AG04449 (cell line): ENCODE results near the gene NUP88.

Experiments used
- CTCF ChIA-PET: fragments of 350-600 bp; formaldehyde crosslinking; extraction: SDS; loops from one replicate; lab custom pipeline; 2021; ENCODE audit warnings: antibody characterized with exemption; lab: Yijun Ruan, JAX
- POLR2A ChIA-PET: fragments of 400-600, 350-600 bp; formaldehyde crosslinking; extraction: SDS; loops from one replicate; lab custom pipeline; 2020; ENCODE audit warnings: antibody characterized with exemption, inconsistent platforms; lab: Yijun Ruan, JAX
- DNase-seq: peaks from one replicate; pipeline ENCODE4 v3.0.0-alpha.2; 2010; ENCODE audit warnings: low read depth, low spot score
- H3K4me3 ChIP-seq: 2 replicates; pipeline ENCODE4 v1.5.1; 2011; ENCODE audit warnings: low read depth, mild to moderate bottlenecking, control low read depth, low read length
- CTCF ChIP-seq: IDR thresholded peaks from one replicate; pipeline ENCODE4 v1.5.1; 2011; ENCODE audit warnings: mild to moderate bottlenecking, moderate library complexity, low read length, control low read depth, inconsistent platforms; ENCODE audit not compliant: insufficient read depth; ENCODE audit errors: missing control alignments

NUP88 gene

GRCh38 chr17:5419356-5419958 is at the start of gene NUP88:
Gene NUP88, minus strand, starts transcription at chr17:5419662. Its CDS starts 12 bp downstream, at chr17:5419650.
- no peak for TF ChIP-seq CTCF
- ChIA-PET POLR2A (interaction anchor here (0.8 to 1.1 kb wide), 4 partner anchors 9 to 32 kb away, joined by 3 to 7 read pairs (median 4); partner anchors contain the start of gene C1QBP), CTCF (interaction anchor here (1.0 to 1.3 kb wide), 3 partner anchors 19 to 170 kb away, joined by 3 to 10 read pairs (median 4); partner anchors contain the start of gene C1QBP)
- H3K4me3 ChIP-seq: peak within 1 kb of the TSS; percentile 97
- peak; percentile 78 for DNase-seq

- no peak for DNase-seq
- no peak for TF ChIP-seq CTCF
- CTCF ChIA-PET: interaction anchor here (13.4 kb wide), 1 partner anchor 29 kb away, joined by 126 read pairs; the partner anchor contains the start of gene C1QBP
- H3K4me3 ChIP-seq: peak overlapping the region; percentile 90
- POLR2A ChIA-PET: interaction anchor here (0.7 to 1.2 kb wide), 3 partner anchors 18 to 87 kb away, joined by 3 to 5 read pairs (median 3); partner anchors contain the start of genes C1QBP, DERL2 and MIS12
Measured at GRCh38 chr17:5468075-5468473, 48.6 kb upstream of the NUP88 start.

- POLR2A ChIA-PET: no interaction called here
Measured at GRCh38 chr17:5467416-5467815, 48.0 kb upstream of the NUP88 start.

GRCh38 chr17:5466295-5466694 is 46.8 kb upstream of the NUP88 start:
- H3K4me3 ChIP-seq: no peak overlapping the region
- ChIA-PET POLR2A (no interaction called here), CTCF (interaction anchor here (13.4 kb wide), 1 partner anchor 27 kb away, joined by 126 read pairs; the partner anchor contains the start of gene C1QBP)

More at GRCh38 chr17:5467416-5467815, 48.0 kb upstream of the NUP88 start:
- peak overlapping the region; percentile 90 for H3K4me3 ChIP-seq
- no peak for TF ChIP-seq CTCF
- CTCF ChIA-PET: interaction anchor here (13.4 kb wide), 1 partner anchor 28 kb away, joined by 126 read pairs; the partner anchor contains the start of gene C1QBP
- DNase-seq: no peak

GRCh38 chr17:5464717-5465507 is 45.5 kb upstream of the NUP88 start:
- POLR2A ChIA-PET: interaction anchor here (0.6 kb wide), 1 partner anchor 77 kb away, joined by 3 read pairs; no protein-coding TSS in a partner anchor
- DNase-seq: no peak
- H3K4me3 ChIP-seq: no peak overlapping the region
- CTCF ChIA-PET: interaction anchor here (13.4 kb wide), 1 partner anchor 26 kb away, joined by 126 read pairs; the partner anchor contains the start of gene C1QBP
- no peak for TF ChIP-seq CTCF

More at GRCh38 chr17:5466295-5466694, 46.8 kb upstream of the NUP88 start:
- DNase-seq: no peak
- no peak for TF ChIP-seq CTCF

- POLR2A ChIA-PET: no interaction called here
- H3K4me3 ChIP-seq: no peak overlapping the region
- no peak for DNase-seq
- TF ChIP-seq CTCF: no peak
- CTCF ChIA-PET: interaction anchor here (0.8 to 8.3 kb wide), 2 partner anchors 7 to 14 kb away, joined by 3 to 90 read pairs; partner anchors contain the start of gene C1QBP
Measured at GRCh38 chr17:5446786-5447185, 27.3 kb upstream of the NUP88 start.
